ENCODE data around the gene RERE.

- TF ChIP-seq TEAD4 (IDR thresholded peaks at IDR 0.05) (no peak), RAD21 (IDR thresholded peaks at IDR 0.05; ENCODE audit: low read depth) (no peak), CEBPB (IDR thresholded peaks at IDR 0.05) (no peak), EP300 (IDR thresholded peaks at IDR 0.05; ENCODE audit: borderline replicate concordance) (no peak), ZBTB7A (IDR thresholded peaks at IDR 0.05; ENCODE audit: low read depth) (no peak), MAX (IDR thresholded peaks at IDR 0.05) (no peak), CREB1 (IDR thresholded peaks at IDR 0.05; ENCODE audit: low read depth) (no peak), TAF1 (IDR thresholded peaks at IDR 0.05; ENCODE audit: low read depth) (no peak)
- TF ChIP-seq, protein P1, sequence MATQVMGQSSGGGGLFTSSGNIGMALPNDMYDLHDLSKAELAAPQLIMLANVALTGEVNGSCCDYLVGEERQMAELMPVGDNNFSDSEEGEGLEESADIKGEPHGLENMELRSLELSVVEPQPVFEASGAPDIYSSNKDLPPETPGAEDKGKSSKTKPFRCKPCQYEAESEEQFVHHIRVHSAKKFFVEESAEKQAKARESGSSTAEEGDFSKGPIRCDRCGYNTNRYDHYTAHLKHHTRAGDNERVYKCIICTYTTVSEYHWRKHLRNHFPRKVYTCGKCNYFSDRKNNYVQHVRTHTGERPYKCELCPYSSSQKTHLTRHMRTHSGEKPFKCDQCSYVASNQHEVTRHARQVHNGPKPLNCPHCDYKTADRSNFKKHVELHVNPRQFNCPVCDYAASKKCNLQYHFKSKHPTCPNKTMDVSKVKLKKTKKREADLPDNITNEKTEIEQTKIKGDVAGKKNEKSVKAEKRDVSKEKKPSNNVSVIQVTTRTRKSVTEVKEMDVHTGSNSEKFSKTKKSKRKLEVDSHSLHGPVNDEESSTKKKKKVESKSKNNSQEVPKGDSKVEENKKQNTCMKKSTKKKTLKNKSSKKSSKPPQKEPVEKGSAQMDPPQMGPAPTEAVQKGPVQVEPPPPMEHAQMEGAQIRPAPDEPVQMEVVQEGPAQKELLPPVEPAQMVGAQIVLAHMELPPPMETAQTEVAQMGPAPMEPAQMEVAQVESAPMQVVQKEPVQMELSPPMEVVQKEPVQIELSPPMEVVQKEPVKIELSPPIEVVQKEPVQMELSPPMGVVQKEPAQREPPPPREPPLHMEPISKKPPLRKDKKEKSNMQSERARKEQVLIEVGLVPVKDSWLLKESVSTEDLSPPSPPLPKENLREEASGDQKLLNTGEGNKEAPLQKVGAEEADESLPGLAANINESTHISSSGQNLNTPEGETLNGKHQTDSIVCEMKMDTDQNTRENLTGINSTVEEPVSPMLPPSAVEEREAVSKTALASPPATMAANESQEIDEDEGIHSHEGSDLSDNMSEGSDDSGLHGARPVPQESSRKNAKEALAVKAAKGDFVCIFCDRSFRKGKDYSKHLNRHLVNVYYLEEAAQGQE (IDR thresholded peaks at IDR 0.05; ENCODE audit: low read depth) = no peak
- TF ChIP-seq, protein P2, sequence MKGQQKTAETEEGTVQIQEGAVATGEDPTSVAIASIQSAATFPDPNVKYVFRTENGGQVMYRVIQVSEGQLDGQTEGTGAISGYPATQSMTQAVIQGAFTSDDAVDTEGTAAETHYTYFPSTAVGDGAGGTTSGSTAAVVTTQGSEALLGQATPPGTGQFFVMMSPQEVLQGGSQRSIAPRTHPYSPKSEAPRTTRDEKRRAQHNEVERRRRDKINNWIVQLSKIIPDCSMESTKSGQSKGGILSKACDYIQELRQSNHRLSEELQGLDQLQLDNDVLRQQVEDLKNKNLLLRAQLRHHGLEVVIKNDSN (IDR thresholded peaks at IDR 0.05) = no peak
Observed at GRCh38 chr1:8313231-8313630, 504.2 kb downstream of the RERE start.

Measured in Ishikawa (cell line).